H1 (cell line): ENCODE data around the gene ENDOG. TPM values are rescaled to one million over a fixed set of nuclear protein-coding genes. Genes with fewer than 3 reads are reported as not detected.

Experiments used
- CTCF ChIA-PET: fragments of 300-600 bp; sonication (Branson Sonifier 250); formaldehyde crosslinking; loops from one replicate; lab custom pipeline; 2021; ENCODE audit not compliant: partially characterized antibody; lab: Charles Lee
- POLR2A ChIA-PET: fragments of 300-600 bp; sonication (Branson Sonifier 250); formaldehyde crosslinking; loops from one replicate; lab custom pipeline; 2021; ENCODE audit warnings: inconsistent platforms; ENCODE audit not compliant: partially characterized antibody; lab: Charles Lee
- DNase-seq, 2 experiments: peaks; one replicate each; pipeline versions ENCODE4 v3.0.0 to v3.0.0-alpha.2; 2010 to 2022; ENCODE audit warnings: low spot score in 2 of 2, low read depth in 1 of 2, mixed read lengths in 1 of 2
- FAIRE-seq: peaks from 2 replicates; lab custom pipeline; 2011; peaks lifted over from hg19 to GRCh38; lab: Jason Lieb, UNC
- H2AFZ ChIP-seq: 2 replicates; pipeline ENCODE4 v1.8.1; 2012; ENCODE audit warnings: low read length, inconsistent platforms
- H2AK5ac ChIP-seq: 2 replicates; pipeline ENCODE4 v1.6.1; 2013; ENCODE audit warnings: low read depth, low read length
- H2BK120ac ChIP-seq: replicated peaks from 2 replicates; pipeline ENCODE3; 2013; ENCODE audit warnings: low read depth, low read length, inconsistent platforms
- H2BK12ac ChIP-seq: 2 replicates; pipeline ENCODE4 v1.6.1; 2013; ENCODE audit warnings: low read depth, low read length
- H2BK15ac ChIP-seq: 2 replicates; pipeline ENCODE4 v1.6.1; 2013; ENCODE audit warnings: low read length
- H2BK20ac ChIP-seq: 2 replicates; pipeline ENCODE4 v1.6.1; 2013; ENCODE audit warnings: low read length
- H2BK5ac ChIP-seq: 2 replicates; pipeline ENCODE4 v1.6.1; 2013; ENCODE audit warnings: low read depth, low read length
- H3K14ac ChIP-seq: 2 replicates; pipeline ENCODE4 v1.6.1; 2013; ENCODE audit warnings: inconsistent platforms; ENCODE audit not compliant: insufficient read length
- H3K18ac ChIP-seq: 2 replicates; pipeline ENCODE4 v1.6.1; 2013; ENCODE audit warnings: low read length; ENCODE audit errors: extremely low read depth
- H3K23ac ChIP-seq: 2 replicates; pipeline ENCODE4 v1.6.1; 2013; ENCODE audit warnings: inconsistent platforms; ENCODE audit not compliant: insufficient read length
- H3K23me2 ChIP-seq: 2 replicates; pipeline ENCODE4 v1.6.1; 2013; ENCODE audit warnings: low read depth, low read length
- H3K27ac ChIP-seq: 2 replicates; pipeline ENCODE4 v1.6.1; 2011; ENCODE audit warnings: low read depth, low read length, inconsistent platforms
- H3K27me3 ChIP-seq, 4 experiments: replicated peaks in 1 of 4; 1 replicate in 1 of 4; 2 replicates in 3 of 4; pipeline versions ENCODE4 v1.6.1 to v1.8.1; 2011 to 2013; ENCODE audit warnings: low read length in 3 of 4, mild to moderate bottlenecking in 3 of 4, inconsistent platforms in 2 of 4, mixed read lengths in 2 of 4, moderate library complexity in 1 of 4; ENCODE audit not compliant: control insufficient read depth in 3 of 4, insufficient read depth in 3 of 4; ENCODE audit errors: extremely low read depth in 1 of 4
- H3K36me3 ChIP-seq, 4 experiments: 2 replicates each; pipeline versions ENCODE4 v1.6.1 to v1.8.1; 2011 to 2013; ENCODE audit warnings: mild to moderate bottlenecking in 4 of 4, low read length in 3 of 4, moderate library complexity in 2 of 4, control low read depth in 1 of 4, inconsistent platforms in 1 of 4; ENCODE audit not compliant: insufficient read depth in 4 of 4, control insufficient read depth in 2 of 4
- H3K4ac ChIP-seq: replicated peaks from 2 replicates; pipeline ENCODE3; 2013; ENCODE audit warnings: low read length, low read depth, mixed read lengths, inconsistent platforms; ENCODE audit not compliant: insufficient read length
- H3K4me1 ChIP-seq, 4 experiments: replicated peaks in 1 of 4; 1 replicate in 1 of 4; 2 replicates in 3 of 4; pipeline versions ENCODE4 v1.6.1 to v1.8.1; 2011 to 2013; ENCODE audit warnings: low read length in 3 of 4, inconsistent platforms in 2 of 4, mixed read lengths in 1 of 4; ENCODE audit not compliant: insufficient read depth in 4 of 4, control insufficient read depth in 3 of 4
- H3K4me2 ChIP-seq, 2 experiments: 2 replicates each; pipeline versions ENCODE4 v1.6.1 to v1.8.1; 2011 to 2013; ENCODE audit warnings: low read depth in 2 of 2, low read length in 2 of 2, control low read depth in 1 of 2, inconsistent platforms in 1 of 2, mild to moderate bottlenecking in 1 of 2; ENCODE audit not compliant: insufficient read depth in 1 of 2
- H3K4me3 ChIP-seq, 4 experiments: fragments of 200-600, 300-600 bp in 1 of 4; sonication (generic), shearing (Covaris generic), sonication (Bioruptor Twin) in 1 of 4; 2 replicates each; pipeline versions ENCODE4 v1.5.1 to v1.8.1; 2011 to 2016; ENCODE audit warnings: low read length in 4 of 4, low read depth in 3 of 4, control low read depth in 2 of 4, inconsistent platforms in 2 of 4, mild to moderate bottlenecking in 2 of 4, mixed read lengths in 1 of 4, moderate library complexity in 1 of 4; ENCODE audit not compliant: insufficient read depth in 2 of 4; ENCODE audit errors: extremely low read depth in 1 of 4
- H3K56ac ChIP-seq: replicated peaks from 2 replicates; pipeline ENCODE3; 2013; ENCODE audit warnings: low read depth, mild to moderate bottlenecking, mixed read lengths, low read length, inconsistent platforms; ENCODE audit not compliant: insufficient read length
- H3K79me1 ChIP-seq: 2 replicates; pipeline ENCODE4 v1.6.1; 2013; ENCODE audit warnings: low read depth, low read length, control low read depth
- H3K79me2 ChIP-seq, 2 experiments: 2 replicates each; pipeline versions ENCODE4 v1.6.1 to v1.8.1; 2012 to 2013; ENCODE audit warnings: low read length in 2 of 2, mild to moderate bottlenecking in 2 of 2, inconsistent platforms in 1 of 2; ENCODE audit not compliant: insufficient read depth in 2 of 2, control insufficient read depth in 1 of 2
- H3K9ac ChIP-seq, 4 experiments: replicated peaks in 1 of 4; 1 replicate in 1 of 4; 2 replicates in 3 of 4; pipeline versions ENCODE4 v1.6.1 to v1.8.1; 2011 to 2013; ENCODE audit warnings: low read depth in 3 of 4, low read length in 3 of 4, control low read depth in 2 of 4, mild to moderate bottlenecking in 2 of 4, moderate library complexity in 2 of 4, inconsistent platforms in 1 of 4; ENCODE audit errors: extremely low read depth in 1 of 4
- H3K9me3 ChIP-seq, 2 experiments: 2 replicates each; pipeline versions ENCODE4 v1.6.1 to v1.8.1; 2012 to 2013; ENCODE audit warnings: mild to moderate bottlenecking in 2 of 2, moderate library complexity in 2 of 2, control low read depth in 1 of 2, inconsistent platforms in 1 of 2, low read depth in 1 of 2, low read length in 1 of 2, mixed read lengths in 1 of 2; ENCODE audit not compliant: insufficient read depth in 2 of 2
- H4K20me1 ChIP-seq, 2 experiments: replicated peaks in 1 of 2; 2 replicates each; pipeline versions ENCODE3 to v1.8.1; 2011 to 2013; ENCODE audit warnings: inconsistent platforms in 2 of 2, low read length in 2 of 2, mild to moderate bottlenecking in 1 of 2; ENCODE audit not compliant: insufficient read depth in 2 of 2, control insufficient read depth in 1 of 2
- H4K5ac ChIP-seq: 2 replicates; pipeline ENCODE4 v1.6.1; 2013; ENCODE audit warnings: low read length, low read depth, mixed read lengths, inconsistent platforms; ENCODE audit not compliant: insufficient read length
- H4K8ac ChIP-seq: 2 replicates; pipeline ENCODE4 v1.8.0; 2013; ENCODE audit warnings: mild to moderate bottlenecking, moderate library complexity, low read length, inconsistent platforms; ENCODE audit not compliant: insufficient read depth; ENCODE audit errors: extremely low read depth
- H4K91ac ChIP-seq: replicated peaks from 2 replicates; pipeline ENCODE3; 2013; ENCODE audit warnings: low read length, mixed read lengths, inconsistent platforms; ENCODE audit not compliant: insufficient read length
- CBX5 ChIP-seq: fragments of 300-800, 300-1000 bp; sonication (generic); IDR thresholded peaks from 2 replicates; pipeline ENCODE4 v1.7.1; 2016; ENCODE audit warnings: antibody characterized with exemption, low read length, low read depth
- EGR1 ChIP-seq: IDR thresholded peaks from 2 replicates; pipeline ENCODE4 v1.6.1; 2011; ENCODE audit warnings: low read depth, low read length, borderline replicate concordance
- EP300 ChIP-seq, 2 experiments: IDR thresholded peaks; 1 replicate in 1 of 2; 2 replicates in 1 of 2; pipeline ENCODE4 v1.6.1; 2011 to 2012; ENCODE audit warnings: low read depth in 2 of 2, low read length in 2 of 2, mild to moderate bottlenecking in 2 of 2, borderline replicate concordance in 1 of 2, inconsistent platforms in 1 of 2, moderate library complexity in 1 of 2
- NRF1 ChIP-seq: IDR thresholded peaks from 2 replicates; pipeline ENCODE4 v1.6.1; 2011; ENCODE audit warnings: mild to moderate bottlenecking, low read depth, low read length, improper control_type of control experiment
- POLR2AphosphoS5 ChIP-seq: IDR thresholded peaks from 2 replicates; pipeline ENCODE4 v1.6.1; 2011; ENCODE audit warnings: low read depth, low read length
- POU5F1 ChIP-seq: IDR thresholded peaks from 2 replicates; pipeline ENCODE4 v1.6.1; 2011; ENCODE audit warnings: low read depth, mild to moderate bottlenecking, low read length, moderate library complexity
- RFX5 ChIP-seq: IDR thresholded peaks from 2 replicates; pipeline ENCODE4 v1.6.1; 2011; ENCODE audit warnings: low read depth, low read length, improper control_type of control experiment, borderline replicate concordance
- TCF12 ChIP-seq: IDR thresholded peaks from 2 replicates; pipeline ENCODE4 v1.6.1; 2011; ENCODE audit warnings: low read depth, mild to moderate bottlenecking, low read length
- WGBS, 2 experiments: shearing (Covaris generic) in 1 of 2; methylation state at CpG; one replicate each; pipeline versions ENCODE4 v1.1.6 to v1.1.7; 2013 to 2015; ENCODE audit warnings: low lambda C conversion rate in 2 of 2, mixed read lengths in 2 of 2, inconsistent platforms in 1 of 2, low coverage in 1 of 2, missing lambda C conversion rate in 1 of 2; ENCODE audit not compliant: insufficient replicate concordance in 2 of 2, insufficient coverage in 1 of 2, insufficient read length in 1 of 2; ENCODE audit errors: extremely low coverage in 1 of 2, missing lambda C conversion rate in 1 of 2; 5-methylcytosine and 5-hydroxymethylcytosine counted together
- polyA plus RNA-seq, 7 experiments: library from polyadenylated mRNA; depleted of rRNA in 3 of 7; stranded (reverse) in 5 of 7; unstranded in 2 of 7; fragments of >200 nt in 5 of 7; fragments of 200-250 nt in 2 of 7; gene quantifications; 1 replicate in 5 of 7; 2 replicates in 1 of 7; 4 replicates in 1 of 7; pipeline versions ENCODE4 v1.2.1 to v1.2.3, GENCODE V29; 2011 to 2013; ENCODE audit warnings: missing spikeins in 2 of 7, mixed read lengths in 2 of 7
- total RNA-seq: library from RNA; stranded (reverse); fragmentation: NEBNext Ultra II Directional; extraction: Animal tissue kit (Norgen Biotek cat#: 25700); gene quantifications from 2 replicates; pipeline ENCODE4 v1.2.1, GENCODE V29; 2021

The ENDOG gene
- total and polyA plus RNA-seq, 2 of the 8 experiments (the other 6 are each of a cell fraction or from before 2014, with no cell fraction given) = 17.5 to 23.4 TPM

- no peak overlapping the region for H2AFZ ChIP-seq
- H3K27ac ChIP-seq = no peak overlapping the region
- no peak overlapping the region for H2BK12ac ChIP-seq
- H2AK5ac ChIP-seq = no peak overlapping the region
- peaks cover 0 to 3% of the 10 kb centered on the region in 2 experiments for H4K20me1 ChIP-seq
- no peak overlapping the region for H4K5ac ChIP-seq
- no peak overlapping the region for H3K18ac ChIP-seq
- H3K56ac ChIP-seq = no peak overlapping the region
- DNase-seq (no peak), FAIRE-seq (no peak)
- peak overlapping the region; percentile 88 to 97 for H3K4me2 ChIP-seq
- no peak overlapping the region for H3K4ac ChIP-seq
- no peak overlapping the region for H2BK20ac ChIP-seq
- H2BK5ac ChIP-seq = no peak overlapping the region
- peaks cover 0 to 3% (median 0%) of the 10 kb centered on the region in 4 experiments; a peak in 1 of 7 replicates for H3K4me1 ChIP-seq
- 93% methylated on average over 8 of the region's 8 CpGs; no CpG with 5 or more reads in 1 of the 2 experiments for WGBS, 2 experiments
- no peaks in the 10 kb centered on the region; the same call in 1 of the 2 replicates for H3K79me1 ChIP-seq
- no peaks in the 10 kb centered on the region for H3K9me3 ChIP-seq
- H4K91ac ChIP-seq = no peak overlapping the region
- peaks cover 22 to 50% (median 41%) of the 10 kb centered on the region in 4 experiments; a peak in 7 of 8 replicates for H3K36me3 ChIP-seq
- H3K27me3 ChIP-seq = no peaks in the 10 kb centered on the region
- H3K23ac ChIP-seq = no peak overlapping the region
- CTCF ChIA-PET = interaction anchor here (1.0 to 1.8 kb wide), 4 partner anchors 9 to 40 kb away, joined by 3 to 6 read pairs (median 4); partner anchors contain the start of gene ENDOG
- no peak overlapping the region for H3K14ac ChIP-seq
- H3K9ac ChIP-seq = no peak overlapping the region
- H3K4me3 ChIP-seq = peak overlapping the region in 2 of 4 experiments; percentile 85 to 91; a peak in 4 of 8 replicates
- H4K8ac ChIP-seq = no peak overlapping the region
- TF ChIP-seq CBX5 (no peak), NRF1 (no peak), EGR1 (no peak), TCF12 (no peak), EP300 (IDR thresholded peaks at IDR 0.05; ENCODE audit: borderline replicate concordance in 1 of 2, low read depth in 2 of 2, low read length in 2 of 2) (no peak), POLR2AphosphoS5 (no peak), POU5F1 (no peak), RFX5 (no peak)
- TF ChIP-seq, all 59 proteins: peak for 0
- POLR2A ChIA-PET = interaction anchor here (0.7 to 4.4 kb wide), 3 partner anchors 9 to 88 kb away, joined by 3 to 62 read pairs (median 3); partner anchors contain the start of gene ENDOG
- Histone ChIP-seq H2BK120ac (no peak overlapping the region), H3K23me2 (peaks cover 5% of the 10 kb centered on the region; the same call in 1 of the 2 replicates), H3K79me2 (peaks cover 0 to 9% of the 10 kb centered on the region in 2 experiments; a peak in 1 of 4 replicates), H2BK15ac (no peak overlapping the region)
Measured at GRCh38 chr9:128828267-128828666, 10.0 kb downstream of the ENDOG start.
